ENCODE data around the gene NPTX1.
A peak's percentile ranks its signal among the peaks of the same experiment; 100 is the strongest.

Gene NPTX1

GRCh38 chr17:80426671-80427326 is 49.6 kb downstream of the NPTX1 start:
- DNase-seq (ENCODE audit: low read depth): peak; percentile 88

GRCh38 chr17:80425835-80426426 is 50.5 kb downstream of the NPTX1 start:
- DNase-seq (ENCODE audit: low read depth): no peak

GRCh38 chr17:80424878-80425765 is 51.3 kb downstream of the NPTX1 start:
- no peak for DNase-seq (ENCODE audit: low read depth)

- DNase-seq (ENCODE audit: low read depth): no peak
These were observed 52.1 kb downstream of the NPTX1 start for GRCh38 chr17:80424261-80424660.

GRCh38 chr17:80423536-80424225 is 52.7 kb downstream of the NPTX1 start:
- DNase-seq (ENCODE audit: low read depth): no peak

GRCh38 chr17:80422981-80423380 is 53.4 kb downstream of the NPTX1 start:
- DNase-seq (ENCODE audit: low read depth): no peak

GRCh38 chr17:80422276-80422675 is 54.1 kb downstream of the NPTX1 start:
- DNase-seq (ENCODE audit: low read depth): no peak

GRCh38 chr17:80421381-80422090 is 54.9 kb downstream of the NPTX1 start:
- no peak for DNase-seq (ENCODE audit: low read depth)

GRCh38 chr17:80419255-80419654 is 57.2 kb downstream of the NPTX1 start:
- no peak for DNase-seq (ENCODE audit: low read depth)

- no peak for DNase-seq (ENCODE audit: low read depth)
These were observed 57.8 kb downstream of the NPTX1 start for GRCh38 chr17:80418589-80418988.
